Endodermal cell (in vitro differentiated cells): ENCODE results near the gene PDLIM5. TPM values are rescaled to one million over a fixed set of nuclear protein-coding genes. Genes with fewer than 3 reads are reported as not detected.

Source experiments
- DNase-seq: peaks from one replicate; pipeline ENCODE4 v3.0.0-alpha.2; 2017
- H3K27ac ChIP-seq: 2 replicates; pipeline ENCODE4 v1.5.1; 2013; ENCODE audit warnings: mild to moderate bottlenecking, low read depth, low read length, moderate library complexity
- H3K27me3 ChIP-seq: 2 replicates; pipeline ENCODE4 v1.6.1; 2013; ENCODE audit warnings: mild to moderate bottlenecking, low read length, moderate library complexity; ENCODE audit not compliant: insufficient read depth, control insufficient read depth, poor library complexity, severe bottlenecking
- H3K36me3 ChIP-seq: 2 replicates; pipeline ENCODE4 v1.7.0; 2013; ENCODE audit warnings: mild to moderate bottlenecking, low read length, moderate library complexity; ENCODE audit not compliant: control insufficient read depth, insufficient read depth
- H3K4me1 ChIP-seq: one replicate; pipeline ENCODE4 v1.7.0; 2013; ENCODE audit warnings: low read length; ENCODE audit not compliant: control insufficient read depth, insufficient read depth
- H3K4me3 ChIP-seq: 2 replicates; pipeline ENCODE4 v1.5.1; 2013; ENCODE audit warnings: mild to moderate bottlenecking, low read length, moderate library complexity
- H3K9ac ChIP-seq: 2 replicates; pipeline ENCODE4 v1.6.1; 2013; ENCODE audit warnings: mild to moderate bottlenecking, low read length, moderate library complexity; ENCODE audit not compliant: poor library complexity, severe bottlenecking; ENCODE audit errors: extremely low read depth
- H3K9me3 ChIP-seq: 2 replicates; pipeline ENCODE4 v1.6.1; 2013; ENCODE audit warnings: mild to moderate bottlenecking, low read length, moderate library complexity; ENCODE audit not compliant: control insufficient read depth
- H3K27ac Mint-ChIP-seq: 2 replicates; pipeline ENCODE4 v1.8.0; 2020; ENCODE audit warnings: mixed read lengths
- H3K27me3 Mint-ChIP-seq: 2 replicates; pipeline ENCODE4 v1.8.0; 2021; ENCODE audit warnings: mild to moderate bottlenecking, mixed read lengths; ENCODE audit not compliant: insufficient read depth
- H3K36me3 Mint-ChIP-seq: 2 replicates; pipeline ENCODE4 v1.8.0; 2020; ENCODE audit warnings: low read depth, mixed read lengths
- H3K4me1 Mint-ChIP-seq: 2 replicates; pipeline ENCODE4 v1.8.0; 2020; ENCODE audit warnings: mixed read lengths
- H3K4me3 Mint-ChIP-seq: 2 replicates; pipeline ENCODE4 v1.8.0; 2020; ENCODE audit warnings: mild to moderate bottlenecking, moderate library complexity, mixed read lengths
- H3K9me3 Mint-ChIP-seq: 2 replicates; pipeline ENCODE4 v1.8.0; 2020; ENCODE audit warnings: mild to moderate bottlenecking, mixed read lengths
- CTCF ChIP-seq: fragments of 200-600 bp; sonication (generic); conservative IDR thresholded peaks from 2 replicates; pipeline ENCODE4 v1.5.0; 2021; ENCODE audit warnings: antibody characterized with exemption, mild to moderate bottlenecking
- WGBS, 2 experiments: methylation state at CpG; one replicate each; pipeline versions ENCODE4 v1.1.5 to v1.1.7; 2013; ENCODE audit warnings: missing lambda C conversion rate in 2 of 2, mixed read lengths in 1 of 2; ENCODE audit not compliant: insufficient coverage in 1 of 2, insufficient read length in 1 of 2; 5-methylcytosine and 5-hydroxymethylcytosine counted together
- total RNA-seq, 2 donors: library from RNA; stranded (reverse); fragmentation: NEBNext Ultra II Directional in 1 of 2; extraction: Animal tissue kit (Norgen Biotek cat#: 25700) in 1 of 2; gene quantifications; 2 replicates in 1 of 2; 3 replicates in 1 of 2; pipeline ENCODE4 v1.2.1, GENCODE V29; 2021

Gene PDLIM5
- total RNA-seq, 2 donors from 2014 or later, result 91.0 to 149 TPM

- Mint-ChIP-seq H3K4me1 (peaks cover 28% of the 10 kb centered on the region), H3K36me3 (peaks cover 6% of the 10 kb centered on the region), H3K9me3 (peaks cover 17% of the 10 kb centered on the region), H3K27ac (no peak overlapping the region), H3K27me3 (no peaks in the 10 kb centered on the region), H3K4me3 (no peak overlapping the region)
- TF ChIP-seq CTCF, result no peak
- H3K4me3 ChIP-seq, result no peak overlapping the region
- DNase-seq, result no peak
- peaks cover 4% of the 10 kb centered on the region for H3K4me1 ChIP-seq
- 95 to 97% methylated on average over 2 of the region's 2 CpGs for WGBS, 2 experiments
- H3K27ac ChIP-seq, result no peak overlapping the region
- H3K9me3 ChIP-seq, result peaks cover 27% of the 10 kb centered on the region
- no peaks in the 10 kb centered on the region for H3K36me3 ChIP-seq
- H3K9ac ChIP-seq, result no peak overlapping the region
- H3K27me3 ChIP-seq, result no peaks in the 10 kb centered on the region
These were observed 38.5 kb upstream of the PDLIM5 start for GRCh38 chr4:94413085-94413840.

GRCh38 chr4:94414907-94415306 lies 36.8 kb upstream of the PDLIM5 start:
- Histone ChIP-seq H3K4me1 (peaks cover 4% of the 10 kb centered on the region), H3K27me3 (no peaks in the 10 kb centered on the region), H3K36me3 (no peaks in the 10 kb centered on the region), H3K9me3 (peaks cover 27% of the 10 kb centered on the region), H3K9ac (no peak overlapping the region), H3K27ac (no peak overlapping the region), H3K4me3 (no peak overlapping the region)
- peaks cover 17% of the 10 kb centered on the region for H3K9me3 Mint-ChIP-seq
- H3K27me3 Mint-ChIP-seq, result no peaks in the 10 kb centered on the region
- no peak overlapping the region for H3K27ac Mint-ChIP-seq
- WGBS, 2 experiments, result 100% methylated on average over 1 of the region's 1 CpG; no CpG with 5 or more reads in 1 of the 2 experiments
- TF ChIP-seq CTCF, result no peak
- H3K36me3 Mint-ChIP-seq, result peaks cover 6% of the 10 kb centered on the region
- H3K4me1 Mint-ChIP-seq, result peaks cover 22% of the 10 kb centered on the region
- no peak overlapping the region for H3K4me3 Mint-ChIP-seq
- DNase-seq, result no peak

- Mint-ChIP-seq H3K9me3 (peaks cover 17% of the 10 kb centered on the region), H3K36me3 (peaks cover 6% of the 10 kb centered on the region), H3K4me1 (peaks cover 27% of the 10 kb centered on the region), H3K27ac (no peak overlapping the region), H3K4me3 (no peak overlapping the region), H3K27me3 (no peaks in the 10 kb centered on the region)
- H3K9ac ChIP-seq, result no peak overlapping the region
- 94% methylated on average over 3 of the region's 3 CpGs; no CpG with 5 or more reads in 1 of the 2 experiments for WGBS, 2 experiments
- peaks cover 27% of the 10 kb centered on the region for H3K9me3 ChIP-seq
- no peak for DNase-seq
- TF ChIP-seq CTCF, result no peak
- no peak overlapping the region for H3K4me3 ChIP-seq
- no peaks in the 10 kb centered on the region for H3K36me3 ChIP-seq
- H3K27ac ChIP-seq, result no peak overlapping the region
- peaks cover 4% of the 10 kb centered on the region for H3K4me1 ChIP-seq
- no peaks in the 10 kb centered on the region for H3K27me3 ChIP-seq
These were observed 36.3 kb upstream of the PDLIM5 start for GRCh38 chr4:94415448-94415847.
